HL-60 (cell line): ENCODE results near the gene CLCN3.

ENCODE experiments used
- CTCF ChIP-seq: IDR thresholded peaks from one replicate; pipeline ENCODE4 v1.5.1; 2011; ENCODE audit warnings: low read length, control low read depth, inconsistent platforms; ENCODE audit not compliant: insufficient read depth
- GABPA ChIP-seq: IDR thresholded peaks from 2 replicates; pipeline ENCODE4 v1.6.1; 2012; ENCODE audit warnings: low read depth
- POLR2AphosphoS5 ChIP-seq: IDR thresholded peaks from 2 replicates; pipeline ENCODE4 v1.6.1; 2012; ENCODE audit warnings: low read depth

- no peak for TF ChIP-seq POLR2AphosphoS5
- no peak for TF ChIP-seq CTCF
- no peak for TF ChIP-seq GABPA
These were observed 107.2 kb downstream of the CLCN3 start for GRCh38 chr4:169727616-169728015.
